Right cardiac atrium (tissue), 5 donors: ENCODE measurements around the gene SPDYC. TPM values are rescaled to one million over a fixed set of nuclear protein-coding genes. Genes with fewer than 3 reads are reported as not detected.

Source experiments
- ATAC-seq, 2 donors: fragments of 200-7000 bp; cut with Tn5 transposase; one replicate each; pipeline versions ENCODE4 v1.8.0 to v1.9.1; 2020; ENCODE audit warnings: moderate library complexity in 2 of 2, mild to moderate bottlenecking in 1 of 2
- DNase-seq, 3 donors: peaks; one replicate each; pipeline ENCODE4 v3.0.0-alpha.2; 2020
- H3K27ac ChIP-seq: one replicate; pipeline ENCODE4 v1.5.1; 2013; ENCODE audit warnings: mild to moderate bottlenecking, low read length, control low read depth, moderate library complexity
- H3K27me3 ChIP-seq: one replicate; pipeline ENCODE4 v1.6.1; 2013; ENCODE audit not compliant: control insufficient read depth, insufficient read depth
- H3K4me1 ChIP-seq: one replicate; pipeline ENCODE4 v1.6.1; 2013; ENCODE audit warnings: low read length; ENCODE audit not compliant: control insufficient read depth, insufficient read depth
- H3K4me3 ChIP-seq: one replicate; pipeline ENCODE4 v1.5.1; 2013; ENCODE audit warnings: low read length, control low read depth
- H3K9me3 ChIP-seq: one replicate; pipeline ENCODE4 v1.6.1; 2013; ENCODE audit warnings: low read length; ENCODE audit not compliant: control insufficient read depth
- WGBS: extraction: QIAGEN DNeasy Blood & Tissue Kit; methylation state at CpG from one replicate; pipeline ENCODE4 v1.1.7; 2013; 5-methylcytosine and 5-hydroxymethylcytosine counted together
- intact Hi-C, 4 donors: fragments of 100-400 bp; cut with DNase I; formaldehyde crosslinking; loops; one replicate each; pipeline versions ENCODE4 v1.11.0 to v1.14.0; 2022 to 2023
- polyA plus RNA-seq: library from polyadenylated mRNA; stranded (reverse); fragments of 200-250 nt; gene quantifications from one replicate; pipeline ENCODE4 v1.2.3, GENCODE V29; 2013
- total RNA-seq, 4 donors: library from RNA; stranded (reverse); fragmentation: NEBNext Ultra II Directional; extraction: Animal tissue kit (Norgen Biotek cat#: 25700); gene quantifications; one replicate each; pipeline ENCODE4 v1.2.1, GENCODE V29; 2021
- donor health status: healthy with polysubstance abuse.
- donor health status: DM: no; HTN: yes; CAD: no.
- donor health status: DM: no; HTN: no; CAD: no.
- donor health status: DM: no; HTN: yes; CAD: no; lungs with severe emphysema.
- donor health status: DM: yes; HTN: yes; CAD: no.

SPDYC gene
- total and polyA plus RNA-seq, 5 donors: not detected

DNA sequence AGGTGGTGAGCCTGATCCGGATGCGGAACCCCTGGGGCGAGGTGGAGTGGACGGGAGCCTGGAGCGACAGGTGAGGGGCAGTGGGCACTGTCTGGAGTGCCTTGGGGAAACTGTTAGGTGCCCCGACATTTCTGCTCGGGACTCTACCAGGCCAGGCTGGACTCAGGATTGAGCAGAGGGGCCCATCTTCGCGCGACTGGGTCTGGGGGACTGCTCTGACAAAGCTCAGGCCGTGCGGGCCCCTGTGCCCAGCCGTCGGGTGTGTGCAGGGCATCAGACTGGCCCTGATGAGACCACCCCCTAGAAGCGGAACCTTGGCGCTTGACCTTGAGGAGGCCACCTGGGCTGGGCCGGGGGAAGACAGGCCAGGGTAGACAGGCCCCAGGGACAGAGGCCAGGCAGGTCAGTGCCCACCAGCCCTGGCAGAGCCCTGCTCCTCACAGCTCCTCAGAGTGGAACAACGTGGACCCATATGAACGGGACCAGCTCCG lies 18.0 kb downstream of the SPDYC start:
- H3K27ac ChIP-seq: no peak overlapping the region
- intact Hi-C loops: no loop called here
- no peaks in the 10 kb centered on the region for H3K4me1 ChIP-seq
- WGBS: 96% methylated on average over 20 of the region's 20 CpGs
- H3K27me3 ChIP-seq: no peaks in the 10 kb centered on the region
- no peaks in the 10 kb centered on the region for H3K9me3 ChIP-seq
- ATAC-seq (peak in 1 of 2 donors; percentile 5), DNase-seq (peak in 1 of 3 donors; percentile 44)
- H3K4me3 ChIP-seq: no peak overlapping the region

DNA sequence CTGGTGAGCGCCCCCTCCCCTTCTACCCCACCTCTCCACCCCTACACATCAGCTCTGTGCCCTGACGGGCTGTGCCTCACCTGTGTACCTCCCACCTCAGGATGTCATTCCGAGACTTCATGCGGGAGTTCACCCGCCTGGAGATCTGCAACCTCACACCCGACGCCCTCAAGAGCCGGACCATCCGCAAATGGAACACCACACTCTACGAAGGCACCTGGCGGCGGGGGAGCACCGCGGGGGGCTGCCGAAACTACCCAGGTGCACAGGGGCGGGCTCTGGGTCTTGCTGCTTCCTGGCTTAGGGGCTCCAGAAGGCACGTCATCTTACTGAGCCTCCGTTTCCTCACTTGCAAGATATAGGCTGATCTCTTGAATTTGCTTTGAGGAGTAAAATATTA lies 18.5 kb downstream of the SPDYC start:
- no peaks in the 10 kb centered on the region for H3K27me3 ChIP-seq
- 95% methylated on average over 18 of the region's 18 CpGs for WGBS
- no peaks in the 10 kb centered on the region for H3K9me3 ChIP-seq
- DNase-seq (peak in 1 of 3 donors; percentile 48), ATAC-seq (no peak)
- no peak overlapping the region for H3K4me3 ChIP-seq
- intact Hi-C loops: no loop called here
- H3K4me1 ChIP-seq: no peaks in the 10 kb centered on the region
- no peak overlapping the region for H3K27ac ChIP-seq

DNA sequence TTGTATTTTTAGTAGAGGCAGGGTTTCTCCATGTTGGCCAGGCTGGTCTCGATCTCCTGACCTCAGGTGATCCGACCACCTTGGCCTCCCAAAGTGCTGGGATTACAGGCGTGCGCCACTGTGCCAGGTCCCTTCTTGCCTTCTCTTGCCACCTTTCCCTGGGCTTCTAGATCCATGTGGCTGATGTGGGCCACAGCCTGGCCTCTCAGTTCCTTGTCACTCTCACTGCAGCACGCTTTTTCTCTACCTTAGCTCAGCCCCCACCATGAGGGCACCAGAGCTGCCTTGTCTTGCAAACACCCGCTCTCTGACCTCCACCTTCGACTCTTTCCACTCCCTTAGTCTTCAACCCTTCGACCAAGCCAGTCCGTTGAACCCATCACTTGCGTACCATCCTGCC lies 19.2 kb downstream of the SPDYC start:
- ATAC-seq (no peak), DNase-seq (no peak)
- no peak overlapping the region for H3K4me3 ChIP-seq
- no peak overlapping the region for H3K27ac ChIP-seq
- no peaks in the 10 kb centered on the region for H3K9me3 ChIP-seq
- WGBS: 81% methylated on average over 10 of the region's 10 CpGs
- H3K4me1 ChIP-seq: no peaks in the 10 kb centered on the region
- no peaks in the 10 kb centered on the region for H3K27me3 ChIP-seq
- intact Hi-C loops: no loop called here

DNA sequence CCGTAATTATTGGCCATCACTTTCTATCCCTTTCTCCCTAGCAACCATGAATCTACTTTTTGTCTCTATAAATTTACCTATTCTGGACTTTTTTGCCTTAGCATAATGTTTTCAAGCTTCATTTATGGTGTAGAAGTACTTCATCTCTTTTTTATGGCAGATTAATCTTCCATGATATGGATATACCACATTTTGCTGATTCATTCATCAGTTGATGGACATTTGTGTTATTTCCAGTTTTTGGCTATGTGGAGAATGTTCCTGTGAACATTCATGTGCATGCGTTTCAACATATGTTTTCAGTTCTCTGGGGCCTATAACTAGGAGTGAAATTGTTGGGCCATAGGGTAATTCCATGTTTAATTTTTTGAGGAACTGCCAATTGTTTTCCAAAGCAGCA lies 24.5 kb downstream of the SPDYC start:
- ATAC-seq (no peak), DNase-seq (no peak)
- WGBS: 94% methylated on average over 2 of the region's 2 CpGs

DNA sequence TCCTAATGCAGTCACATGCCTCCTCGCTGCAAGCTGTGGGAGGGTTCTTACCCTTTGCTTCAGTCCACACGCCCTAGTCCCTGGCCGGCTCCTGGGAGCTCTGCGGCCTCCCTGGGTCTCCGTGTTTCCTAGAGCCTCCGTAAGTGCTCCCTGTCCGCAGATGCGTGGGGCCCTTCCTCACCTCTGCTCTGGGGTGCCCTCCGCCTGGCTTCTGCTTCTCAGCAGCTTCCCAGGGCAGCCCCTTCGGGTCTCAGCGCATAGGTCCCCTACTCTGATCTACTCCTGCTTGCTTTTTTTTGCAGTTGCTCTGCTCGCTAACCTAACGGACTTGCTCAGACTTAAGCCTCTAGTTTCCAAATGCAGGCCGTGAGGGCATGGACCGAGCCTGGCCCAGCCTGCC lies 34.1 kb downstream of the SPDYC start:
- ATAC-seq (no peak), DNase-seq (no peak)
- Histone ChIP-seq H3K27me3 (no peaks in the 10 kb centered on the region), H3K4me1 (no peaks in the 10 kb centered on the region), H3K4me3 (no peak overlapping the region), H3K27ac (no peak overlapping the region), H3K9me3 (no peaks in the 10 kb centered on the region)
- 95% methylated on average over 15 of the region's 15 CpGs for WGBS
- intact Hi-C loops: no loop called here

More for the DNA sequence above, 24.5 kb downstream of the SPDYC start:
- Histone ChIP-seq H3K9me3 (no peaks in the 10 kb centered on the region), H3K27ac (no peak overlapping the region), H3K4me3 (no peak overlapping the region), H3K27me3 (no peaks in the 10 kb centered on the region), H3K4me1 (no peaks in the 10 kb centered on the region)
- intact Hi-C loops: no loop called here

DNA sequence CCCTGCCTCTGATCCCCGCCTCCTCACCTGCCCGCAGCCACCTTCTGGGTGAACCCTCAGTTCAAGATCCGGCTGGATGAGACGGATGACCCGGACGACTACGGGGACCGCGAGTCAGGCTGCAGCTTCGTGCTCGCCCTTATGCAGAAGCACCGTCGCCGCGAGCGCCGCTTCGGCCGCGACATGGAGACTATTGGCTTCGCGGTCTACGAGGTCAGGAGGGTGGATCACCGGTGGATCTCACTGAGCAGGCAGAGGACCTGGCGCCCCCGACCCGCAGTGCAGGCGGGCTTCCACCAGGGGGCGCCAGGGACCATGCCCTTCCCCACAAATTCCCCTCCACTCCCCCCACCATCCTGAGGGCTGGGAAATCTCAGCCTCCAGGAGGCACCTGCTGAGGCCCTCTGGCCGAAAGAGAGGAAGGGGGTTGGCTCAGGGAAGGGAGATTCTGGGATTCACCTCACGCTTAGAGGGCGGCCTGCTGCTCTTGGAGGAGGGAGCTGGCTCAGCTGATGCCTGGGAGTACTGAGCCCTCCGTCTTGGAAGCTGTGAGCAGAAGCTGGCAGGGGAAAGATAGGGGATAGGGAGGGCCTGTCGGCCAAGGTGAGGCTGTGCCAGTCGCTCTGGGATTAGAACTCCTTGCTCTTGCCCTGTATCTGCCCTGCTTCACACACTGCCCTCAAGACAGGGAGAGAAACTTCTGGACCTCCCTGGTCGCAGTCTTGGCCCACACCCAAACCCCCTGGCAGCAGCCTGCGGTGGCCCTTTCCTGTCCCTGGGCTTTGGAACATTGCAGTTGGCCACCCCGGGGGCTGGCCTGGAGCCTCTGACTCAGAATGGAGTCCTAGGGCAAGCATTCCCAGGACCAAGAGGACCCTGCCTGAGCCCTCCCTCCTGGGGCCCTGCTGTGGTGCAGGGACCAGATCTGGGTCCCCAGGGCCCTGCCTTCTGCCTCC lies 34.9 kb downstream of the SPDYC start:
- peak; percentile 34 to 37 for ATAC-seq
- Histone ChIP-seq H3K27ac (no peak overlapping the region), H3K27me3 (no peaks in the 10 kb centered on the region), H3K4me1 (no peaks in the 10 kb centered on the region), H3K4me3 (no peak overlapping the region), H3K9me3 (no peaks in the 10 kb centered on the region)
- DNase-seq: peak in 2 of 3 donors; percentile 63 to 70
- intact Hi-C loops: no loop called here
- WGBS: 58% methylated on average over 38 of the region's 38 CpGs

DNA sequence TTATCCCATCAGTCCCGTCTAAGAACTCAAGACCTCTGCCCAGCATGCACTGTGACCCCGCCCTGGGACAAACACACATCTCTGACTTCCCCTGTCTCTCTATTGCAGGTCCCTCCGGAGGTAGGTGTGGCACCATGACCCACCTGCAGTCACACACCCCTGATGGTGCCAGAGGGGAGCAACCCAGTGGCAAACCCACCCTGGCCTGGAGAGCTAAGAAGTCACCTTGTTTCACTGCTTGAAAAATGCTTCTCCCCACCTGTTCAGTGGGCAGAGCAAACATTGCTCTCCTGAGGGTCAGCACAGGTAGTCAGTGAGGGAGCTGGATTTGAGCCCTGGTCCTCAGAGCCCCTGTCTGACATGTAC lies 35.6 kb downstream of the SPDYC start:
- no peak overlapping the region for H3K4me3 ChIP-seq
- H3K27me3 ChIP-seq: no peaks in the 10 kb centered on the region
- H3K4me1 ChIP-seq: no peaks in the 10 kb centered on the region
- H3K27ac ChIP-seq: no peak overlapping the region
- WGBS: 76% methylated on average over 3 of the region's 3 CpGs
- H3K9me3 ChIP-seq: no peaks in the 10 kb centered on the region
- ATAC-seq (no peak), DNase-seq (no peak)
- intact Hi-C loops: no loop called here

DNA sequence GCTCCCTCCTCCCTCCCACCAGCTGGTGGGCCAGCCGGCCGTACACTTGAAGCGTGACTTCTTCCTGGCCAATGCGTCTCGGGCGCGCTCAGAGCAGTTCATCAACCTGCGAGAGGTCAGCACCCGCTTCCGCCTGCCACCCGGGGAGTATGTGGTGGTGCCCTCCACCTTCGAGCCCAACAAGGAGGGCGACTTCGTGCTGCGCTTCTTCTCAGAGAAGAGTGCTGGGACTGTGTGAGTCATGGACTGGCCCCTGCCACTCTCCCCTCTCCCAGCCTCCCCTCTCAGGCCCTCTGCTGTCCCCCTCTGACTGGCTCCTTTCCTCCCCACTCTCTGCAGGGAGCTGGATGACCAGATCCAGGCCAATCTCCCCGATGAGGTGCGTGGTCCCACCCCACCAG lies 36.4 kb downstream of the SPDYC start:
- no peak overlapping the region for H3K4me3 ChIP-seq
- no peaks in the 10 kb centered on the region for H3K27me3 ChIP-seq
- 93% methylated on average over 17 of the region's 17 CpGs for WGBS
- intact Hi-C loops: no loop called here
- ATAC-seq (no peak), DNase-seq (no peak)
- no peak overlapping the region for H3K27ac ChIP-seq
- H3K4me1 ChIP-seq: no peaks in the 10 kb centered on the region
- no peaks in the 10 kb centered on the region for H3K9me3 ChIP-seq

DNA sequence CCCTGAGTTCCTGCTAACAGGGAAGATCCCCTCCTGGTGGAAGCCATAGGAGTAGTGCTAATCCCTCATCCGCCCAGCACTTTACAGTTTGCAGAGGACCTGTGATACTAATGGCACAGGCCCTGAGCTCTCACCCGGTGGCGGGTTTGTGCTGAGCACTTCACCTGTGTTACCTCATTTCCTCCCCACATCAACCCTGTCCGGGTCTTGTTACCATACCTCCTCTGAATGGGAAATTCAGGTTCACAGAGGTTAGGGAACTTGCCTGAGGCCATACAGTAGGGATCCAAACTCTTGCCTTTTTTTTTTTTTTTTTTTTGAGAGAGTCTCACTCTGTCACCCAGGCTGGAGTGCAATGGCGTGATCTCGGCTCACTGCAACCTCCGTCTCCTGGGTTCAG lies 36.9 kb downstream of the SPDYC start:
- Histone ChIP-seq H3K4me3 (no peak overlapping the region), H3K27ac (no peak overlapping the region), H3K4me1 (no peaks in the 10 kb centered on the region), H3K27me3 (no peaks in the 10 kb centered on the region), H3K9me3 (no peaks in the 10 kb centered on the region)
- no peak for ATAC-seq
- DNase-seq: no peak
- intact Hi-C loops: no loop called here
- WGBS: 91% methylated on average over 7 of the region's 7 CpGs

DNA sequence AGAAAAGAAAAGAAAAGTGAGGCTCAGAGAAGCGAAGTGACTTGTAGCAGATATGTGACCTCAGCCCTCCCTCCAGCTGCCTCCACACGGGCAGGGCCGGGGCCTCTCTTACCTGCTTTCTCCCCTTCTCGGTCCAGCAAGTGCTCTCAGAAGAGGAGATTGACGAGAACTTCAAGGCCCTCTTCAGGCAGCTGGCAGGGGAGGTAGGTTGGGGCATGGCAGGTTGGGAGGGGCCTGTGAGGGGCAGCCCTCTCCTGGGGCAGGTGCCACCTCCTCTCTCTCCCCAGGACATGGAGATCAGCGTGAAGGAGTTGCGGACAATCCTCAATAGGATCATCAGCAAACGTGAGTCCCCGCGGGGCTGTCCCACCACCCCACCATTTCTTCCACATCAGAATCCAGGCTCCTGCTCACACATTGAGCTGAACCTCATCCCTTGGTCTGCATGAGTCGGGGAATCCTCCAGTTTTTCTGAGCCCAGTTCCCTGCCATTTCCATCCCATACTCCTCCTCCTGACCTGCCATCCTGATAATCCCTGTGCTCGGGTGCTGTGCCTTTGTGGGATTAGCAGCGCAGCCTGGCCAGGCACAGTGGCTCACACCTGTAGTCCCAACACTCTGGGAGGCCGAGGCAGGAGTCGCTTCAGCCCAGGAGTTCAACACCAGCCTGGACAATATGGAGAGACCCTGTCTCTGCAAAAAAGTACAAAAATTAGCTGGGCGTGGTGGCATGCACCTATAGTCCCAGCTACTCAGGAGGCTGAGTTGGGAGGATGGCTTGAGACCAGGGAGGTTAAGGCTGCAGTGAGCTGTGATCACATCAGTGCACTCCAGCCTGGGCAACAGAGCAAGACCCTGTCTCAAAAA lies 38.1 kb downstream of the SPDYC start:
- ATAC-seq (no peak), DNase-seq (no peak)
- WGBS: 91% methylated on average over 16 of the region's 16 CpGs
- intact Hi-C loops: no loop called here
- H3K27ac ChIP-seq: no peak overlapping the region
- no peaks in the 10 kb centered on the region for H3K27me3 ChIP-seq
- no peaks in the 10 kb centered on the region for H3K9me3 ChIP-seq
- H3K4me1 ChIP-seq: no peaks in the 10 kb centered on the region
- H3K4me3 ChIP-seq: no peak overlapping the region
